Measurements from ENCODE around the gene VAMP5. TPM values are rescaled to one million over a fixed set of nuclear protein-coding genes. Genes with fewer than 3 reads are reported as not detected.
A peak's percentile ranks its signal among the peaks of the same experiment; 100 is the strongest.

Gene VAMP5
- total RNA-seq, 1 experiment from 2014 or later: 0.59 TPM

DNA sequence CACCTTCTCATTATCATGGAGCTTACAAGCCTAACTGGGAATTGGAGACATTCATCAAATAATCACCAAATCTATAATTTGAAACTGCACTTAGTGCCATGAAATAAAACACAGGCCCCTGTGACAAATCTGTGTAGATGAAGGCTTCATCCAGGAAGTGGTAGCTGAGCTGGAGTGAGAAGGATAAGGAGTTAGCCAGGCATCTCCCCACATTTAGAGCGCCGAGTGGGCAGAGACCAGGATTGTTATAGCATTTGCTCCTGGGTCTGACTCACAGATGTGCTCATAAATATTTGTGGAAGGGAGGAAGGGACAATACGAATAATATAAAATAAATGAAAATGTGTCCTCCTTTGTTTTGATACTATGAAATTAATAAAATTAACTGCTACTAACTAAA lies 47.8 kb upstream of the VAMP5 start:
- H3K4me1 ChIP-seq (ENCODE audit: insufficient read depth, low read length): 0 out of 2 replicates have a peak, but pooled peaks cover 2% of the 10 kb centered on the region
- H2AK5ac ChIP-seq (ENCODE audit: insufficient read length, low read length): no peak overlapping the region
- H3K14ac ChIP-seq (ENCODE audit: insufficient read depth, low read length): no peak overlapping the region
- H2AFZ ChIP-seq (ENCODE audit: low read length): no peak overlapping the region
- H4K20me1 ChIP-seq (ENCODE audit: control insufficient read depth, insufficient read depth, insufficient read length): no peaks in the 10 kb centered on the region
- H3K79me2 ChIP-seq (ENCODE audit: insufficient read depth, low read length): peaks cover 25% of the 10 kb centered on the region
- H4K91ac ChIP-seq (ENCODE audit: insufficient read length, low read depth, low read length): no peak overlapping the region
- peaks cover 17% of the 10 kb centered on the region for H3K23me2 ChIP-seq (ENCODE audit: insufficient read length, low read depth, low read length, poor library complexity, severe bottlenecking)
- no peaks in the 10 kb centered on the region for H3K9me3 ChIP-seq (ENCODE audit: control insufficient read depth, low read depth, low read length)
- no peak overlapping the region for H3K56ac ChIP-seq (ENCODE audit: insufficient read length, low read depth, low read length)
- no peak overlapping the region for H2BK5ac ChIP-seq (ENCODE audit: insufficient read length, low read length)
- Mint-ChIP-seq H3K4me1 (peaks cover 24 to 32% of the 10 kb centered on the region in 2 experiments), H3K27ac (peak overlapping the region in 1 of 3 experiments; percentile 44; a peak in 2 of 7 replicates), H3K4me3 (no peak overlapping the region), H3K36me3 (ENCODE audit: insufficient read depth in 1 of 3, low read depth in 3 of 3) (peaks cover 20 to 27% (median 23%) of the 10 kb centered on the region in 3 experiments), H3K9me3 (peaks cover 0 to 3% of the 10 kb centered on the region in 2 experiments; a peak in 1 of 5 replicates), H3K27me3 (ENCODE audit: low read depth) (peaks cover 5% of the 10 kb centered on the region; the same call in 1 of the 2 replicates)
- no peak overlapping the region for H3K23ac ChIP-seq (ENCODE audit: insufficient read length, low read depth, low read length)
- no peak overlapping the region for H3K4me2 ChIP-seq (ENCODE audit: insufficient read depth, insufficient read length, low read length)
- H3K27me3 ChIP-seq (ENCODE audit: insufficient read depth, low read length): no peaks in the 10 kb centered on the region
- no peak overlapping the region for H3K27ac ChIP-seq (ENCODE audit: insufficient read length, low read depth, low read length)
- no peak overlapping the region for H3K4ac ChIP-seq (ENCODE audit: low read depth, low read length)
- no peak overlapping the region for H2BK20ac ChIP-seq (ENCODE audit: low read depth, low read length, poor library complexity, severe bottlenecking)
- H3K18ac ChIP-seq (ENCODE audit: insufficient read length, low read depth, low read length): no peak overlapping the region
- no peak overlapping the region for H3T11ph ChIP-seq (ENCODE audit: low read length)
- no peak overlapping the region for H4K8ac ChIP-seq (replicated peaks; ENCODE audit: insufficient read length, low read depth, low read length)
- H2BK120ac ChIP-seq (ENCODE audit: low read depth, low read length, poor library complexity, severe bottlenecking): no peak overlapping the region
- no CpG with 5 or more reads among the region's 3 CpGs for WGBS (ENCODE audit: extremely low coverage, insufficient read length, low lambda C conversion rate)
- H2BK12ac ChIP-seq (ENCODE audit: insufficient read length, low read depth, low read length): no peak overlapping the region
- no peak overlapping the region for H4K5ac ChIP-seq (ENCODE audit: insufficient read length, low read depth, low read length)
- H3K79me1 ChIP-seq (ENCODE audit: insufficient read depth, low read depth, low read length, poor library complexity, severe bottlenecking): no peaks in the 10 kb centered on the region
- TF ChIP-seq, protein P1, sequence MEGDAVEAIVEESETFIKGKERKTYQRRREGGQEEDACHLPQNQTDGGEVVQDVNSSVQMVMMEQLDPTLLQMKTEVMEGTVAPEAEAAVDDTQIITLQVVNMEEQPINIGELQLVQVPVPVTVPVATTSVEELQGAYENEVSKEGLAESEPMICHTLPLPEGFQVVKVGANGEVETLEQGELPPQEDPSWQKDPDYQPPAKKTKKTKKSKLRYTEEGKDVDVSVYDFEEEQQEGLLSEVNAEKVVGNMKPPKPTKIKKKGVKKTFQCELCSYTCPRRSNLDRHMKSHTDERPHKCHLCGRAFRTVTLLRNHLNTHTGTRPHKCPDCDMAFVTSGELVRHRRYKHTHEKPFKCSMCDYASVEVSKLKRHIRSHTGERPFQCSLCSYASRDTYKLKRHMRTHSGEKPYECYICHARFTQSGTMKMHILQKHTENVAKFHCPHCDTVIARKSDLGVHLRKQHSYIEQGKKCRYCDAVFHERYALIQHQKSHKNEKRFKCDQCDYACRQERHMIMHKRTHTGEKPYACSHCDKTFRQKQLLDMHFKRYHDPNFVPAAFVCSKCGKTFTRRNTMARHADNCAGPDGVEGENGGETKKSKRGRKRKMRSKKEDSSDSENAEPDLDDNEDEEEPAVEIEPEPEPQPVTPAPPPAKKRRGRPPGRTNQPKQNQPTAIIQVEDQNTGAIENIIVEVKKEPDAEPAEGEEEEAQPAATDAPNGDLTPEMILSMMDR (conservative IDR thresholded peaks at IDR 0.05): no peak
- H2BK15ac ChIP-seq (ENCODE audit: low read depth, low read length): no peak overlapping the region
- no peak overlapping the region for H3K9ac ChIP-seq (ENCODE audit: extremely low read depth, insufficient read length, low read length)
- DNase-seq: no peak

Data from H9 (cell line).